Thyroid gland (tissue), 4 donors: ENCODE measurements around the gene INTS7.

Experiments used
- POLR2A ChIP-seq, 2 donors: fragments of 450-650 bp; IDR thresholded peaks; one replicate each; pipeline ENCODE4 v1.6.1; 2017; ENCODE audit warnings: antibody characterized with exemption in 2 of 2, mild to moderate bottlenecking in 2 of 2, moderate library complexity in 1 of 2
- TF ChIP-seq, protein P1 (sequence below), 6 experiments: fragments of 200-600 bp in 3 of 6; fragments of 450-650 bp in 3 of 6; sonication (generic) in 3 of 6; IDR thresholded peaks; one replicate each; pipeline ENCODE4 v1.5.1; 2016 to 2019; ENCODE audit warnings: antibody characterized with exemption in 6 of 6, mild to moderate bottlenecking in 2 of 6, inconsistent platforms in 1 of 6, moderate library complexity in 1 of 6

DNA sequence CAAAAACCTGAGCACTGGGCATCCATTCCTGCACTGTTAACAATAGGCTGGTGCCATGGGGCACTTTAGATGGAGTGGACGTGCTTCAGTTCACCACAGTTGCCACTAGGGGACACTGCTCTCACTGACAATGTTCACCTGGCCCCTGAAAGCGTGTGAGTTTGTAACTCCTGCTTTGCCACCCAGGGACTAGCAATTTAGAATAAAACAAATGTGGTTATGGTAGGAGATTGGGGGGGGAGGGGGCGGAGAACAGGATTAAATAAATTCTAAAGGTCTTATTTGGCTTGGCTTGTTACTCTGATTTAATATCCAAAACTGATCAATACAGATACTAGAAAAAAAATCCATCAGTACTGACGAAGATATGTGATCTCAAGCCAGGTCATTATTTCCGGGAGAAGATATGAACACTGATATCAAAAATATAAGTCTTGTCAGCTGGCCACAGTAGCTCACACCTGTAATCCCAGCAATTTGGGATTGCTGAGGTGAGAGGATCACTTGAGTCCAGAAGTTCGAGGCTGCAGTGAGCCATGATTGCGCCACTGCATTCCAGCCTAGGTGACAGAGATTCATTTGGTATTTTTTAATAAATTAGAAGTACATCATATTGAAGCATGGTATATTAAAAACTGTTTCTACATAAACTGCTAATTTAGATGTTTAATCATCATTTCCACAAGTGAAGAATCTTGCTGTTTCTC is 23.2 kb downstream of the INTS7 start:
- TF ChIP-seq, protein P1, sequence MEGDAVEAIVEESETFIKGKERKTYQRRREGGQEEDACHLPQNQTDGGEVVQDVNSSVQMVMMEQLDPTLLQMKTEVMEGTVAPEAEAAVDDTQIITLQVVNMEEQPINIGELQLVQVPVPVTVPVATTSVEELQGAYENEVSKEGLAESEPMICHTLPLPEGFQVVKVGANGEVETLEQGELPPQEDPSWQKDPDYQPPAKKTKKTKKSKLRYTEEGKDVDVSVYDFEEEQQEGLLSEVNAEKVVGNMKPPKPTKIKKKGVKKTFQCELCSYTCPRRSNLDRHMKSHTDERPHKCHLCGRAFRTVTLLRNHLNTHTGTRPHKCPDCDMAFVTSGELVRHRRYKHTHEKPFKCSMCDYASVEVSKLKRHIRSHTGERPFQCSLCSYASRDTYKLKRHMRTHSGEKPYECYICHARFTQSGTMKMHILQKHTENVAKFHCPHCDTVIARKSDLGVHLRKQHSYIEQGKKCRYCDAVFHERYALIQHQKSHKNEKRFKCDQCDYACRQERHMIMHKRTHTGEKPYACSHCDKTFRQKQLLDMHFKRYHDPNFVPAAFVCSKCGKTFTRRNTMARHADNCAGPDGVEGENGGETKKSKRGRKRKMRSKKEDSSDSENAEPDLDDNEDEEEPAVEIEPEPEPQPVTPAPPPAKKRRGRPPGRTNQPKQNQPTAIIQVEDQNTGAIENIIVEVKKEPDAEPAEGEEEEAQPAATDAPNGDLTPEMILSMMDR (IDR thresholded peaks at IDR 0.05) = peak; percentile 90 to 98 (median 94)
- no peak for TF ChIP-seq POLR2A (IDR thresholded peaks at IDR 0.05)
